Mononuclear cell (primary cell): ENCODE results near the gene UBE2Q1. TPM values are rescaled to one million over a fixed set of nuclear protein-coding genes. Genes with fewer than 3 reads are reported as not detected.

ENCODE experiments used
- H3K27me3 ChIP-seq: 2 replicates; pipeline ENCODE4 v1.6.0; 2011; ENCODE audit warnings: low read length, control low read depth; ENCODE audit not compliant: insufficient read depth
- H3K4me1 ChIP-seq: 2 replicates; pipeline ENCODE4 v1.5.1; 2011; ENCODE audit warnings: mild to moderate bottlenecking, low read length, control low read depth; ENCODE audit not compliant: insufficient read depth
- H3K4me3 ChIP-seq: 2 replicates; pipeline ENCODE4 v1.5.1; 2011; ENCODE audit warnings: mild to moderate bottlenecking, low read length, moderate library complexity
- H3K9me3 ChIP-seq: 2 replicates; pipeline ENCODE4 v1.5.1; 2011; ENCODE audit warnings: low read depth, mild to moderate bottlenecking, control low read depth, low read length
- total RNA-seq: library from RNA; depleted of rRNA; stranded (reverse); fragments of >200 nt; gene quantifications from one replicate; pipeline ENCODE4 v1.2.3, GENCODE V29; 2012

The UBE2Q1 gene
- total RNA-seq, 1 donor, result 30.7 TPM

DNA sequence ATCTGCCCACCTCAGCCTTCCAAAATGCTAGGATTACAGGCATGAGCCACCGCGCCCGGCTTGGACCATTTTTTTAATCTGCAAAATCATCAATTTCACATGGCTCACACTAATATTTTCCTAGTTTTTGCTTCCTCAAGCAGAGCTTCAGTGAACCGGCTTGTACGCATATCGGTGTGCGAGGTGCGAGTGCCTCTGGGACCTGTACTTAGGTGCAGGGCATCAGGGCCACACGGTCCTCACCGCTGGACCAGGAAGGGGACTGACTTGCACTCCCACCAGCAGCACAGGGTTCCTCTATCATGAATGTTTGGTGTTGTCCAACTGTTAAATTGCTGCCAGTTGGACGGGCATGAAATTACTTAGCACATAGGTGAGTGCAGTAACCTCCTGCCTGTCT is 40.8 kb downstream of the UBE2Q1 start:
- H3K4me3 ChIP-seq, result no peak overlapping the region
- H3K4me1 ChIP-seq, result no peaks in the 10 kb centered on the region
- no peaks in the 10 kb centered on the region for H3K9me3 ChIP-seq
- no peaks in the 10 kb centered on the region for H3K27me3 ChIP-seq

DNA sequence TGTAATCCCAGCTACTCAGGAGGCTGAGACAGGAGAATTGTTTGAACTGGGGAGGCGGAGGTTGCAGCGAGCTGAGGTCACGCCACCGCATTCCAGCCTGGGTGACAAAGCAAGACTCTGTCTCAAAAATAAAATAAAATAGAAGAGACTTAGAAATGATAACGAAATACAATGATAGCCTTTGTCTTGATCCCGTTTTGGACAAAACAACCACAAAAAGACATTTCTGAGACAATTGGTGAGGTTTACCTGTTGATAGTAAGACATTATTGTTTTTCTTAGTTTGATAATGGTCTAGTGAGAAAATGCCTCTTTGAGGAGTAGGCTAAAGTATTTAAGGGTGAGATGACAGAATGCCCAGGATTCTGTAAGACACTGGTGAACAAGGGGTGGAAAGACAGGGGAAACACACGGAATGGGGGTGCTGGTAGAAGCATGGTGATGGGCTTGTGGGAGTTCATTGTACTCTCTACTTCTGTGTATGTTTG is 44.4 kb downstream of the UBE2Q1 start:
- Histone ChIP-seq H3K27me3 (peaks cover 3% of the 10 kb centered on the region), H3K4me1 (no peaks in the 10 kb centered on the region), H3K4me3 (no peak overlapping the region), H3K9me3 (no peaks in the 10 kb centered on the region)

DNA sequence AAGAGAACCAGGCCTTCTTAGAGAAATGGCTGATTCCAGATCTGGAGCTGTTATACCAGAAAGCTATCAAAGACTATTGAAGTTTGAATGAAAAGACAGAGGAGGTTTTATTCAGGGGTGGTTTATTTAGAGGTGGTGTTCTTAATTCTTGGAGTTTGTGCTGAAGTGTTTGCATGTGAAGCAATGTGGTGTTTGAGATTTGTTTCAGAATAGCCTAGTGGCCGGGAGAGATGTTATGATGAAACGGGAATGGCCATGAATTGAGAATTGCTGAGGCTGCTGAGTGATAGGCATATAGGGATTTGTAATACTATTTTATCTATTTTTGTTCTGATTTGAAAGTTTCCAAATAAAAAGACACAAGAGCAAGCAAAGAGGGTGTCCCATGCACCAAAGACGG is 45.7 kb downstream of the UBE2Q1 start:
- Histone ChIP-seq H3K4me1 (no peaks in the 10 kb centered on the region), H3K27me3 (peaks cover 14% of the 10 kb centered on the region), H3K9me3 (no peaks in the 10 kb centered on the region), H3K4me3 (no peak overlapping the region)

DNA sequence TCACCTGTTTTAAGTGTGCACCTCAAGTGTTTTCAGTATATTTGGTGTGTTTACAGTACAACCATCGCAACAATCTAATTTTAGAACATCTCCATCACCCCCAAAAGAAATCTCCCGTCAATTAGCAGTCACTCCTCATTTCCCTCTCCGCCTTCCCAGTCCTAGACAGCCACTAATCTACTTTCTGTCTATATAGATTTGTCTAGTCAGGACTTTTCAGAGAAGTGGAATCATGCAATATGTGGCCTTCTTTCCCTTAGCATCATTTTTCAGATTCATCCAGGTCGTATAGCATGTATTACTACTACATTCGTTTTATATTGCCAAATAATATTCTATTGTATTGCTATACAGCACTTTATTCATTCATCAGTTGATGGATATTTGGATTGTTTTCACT is 54.6 kb downstream of the UBE2Q1 start:
- Histone ChIP-seq H3K4me3 (no peak overlapping the region), H3K9me3 (no peaks in the 10 kb centered on the region), H3K27me3 (peaks cover 78% of the 10 kb centered on the region), H3K4me1 (peaks cover 16% of the 10 kb centered on the region)

DNA sequence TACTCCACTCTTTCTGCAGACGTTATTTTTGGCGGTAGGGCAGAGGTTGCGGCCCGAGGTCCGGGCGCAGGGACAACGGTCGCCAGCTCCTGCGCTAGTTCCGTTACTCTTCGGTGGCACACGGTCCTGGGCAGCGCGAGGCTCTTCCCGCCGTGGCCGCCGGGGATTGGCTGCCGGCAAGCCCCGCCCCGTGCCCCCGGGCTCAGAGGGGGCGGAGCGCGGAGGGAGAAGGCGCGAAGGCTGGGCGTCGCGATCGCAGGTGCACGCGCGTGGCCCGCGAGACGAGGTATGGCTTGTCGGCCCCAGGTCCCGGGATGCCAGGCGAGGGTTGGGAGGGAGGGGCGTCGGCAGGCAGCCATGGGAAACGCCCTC is 55.7 kb downstream of the UBE2Q1 start:
- Histone ChIP-seq H3K4me3 (no peak overlapping the region), H3K9me3 (no peaks in the 10 kb centered on the region), H3K4me1 (peaks cover 16% of the 10 kb centered on the region), H3K27me3 (peaks cover 72% of the 10 kb centered on the region)

DNA sequence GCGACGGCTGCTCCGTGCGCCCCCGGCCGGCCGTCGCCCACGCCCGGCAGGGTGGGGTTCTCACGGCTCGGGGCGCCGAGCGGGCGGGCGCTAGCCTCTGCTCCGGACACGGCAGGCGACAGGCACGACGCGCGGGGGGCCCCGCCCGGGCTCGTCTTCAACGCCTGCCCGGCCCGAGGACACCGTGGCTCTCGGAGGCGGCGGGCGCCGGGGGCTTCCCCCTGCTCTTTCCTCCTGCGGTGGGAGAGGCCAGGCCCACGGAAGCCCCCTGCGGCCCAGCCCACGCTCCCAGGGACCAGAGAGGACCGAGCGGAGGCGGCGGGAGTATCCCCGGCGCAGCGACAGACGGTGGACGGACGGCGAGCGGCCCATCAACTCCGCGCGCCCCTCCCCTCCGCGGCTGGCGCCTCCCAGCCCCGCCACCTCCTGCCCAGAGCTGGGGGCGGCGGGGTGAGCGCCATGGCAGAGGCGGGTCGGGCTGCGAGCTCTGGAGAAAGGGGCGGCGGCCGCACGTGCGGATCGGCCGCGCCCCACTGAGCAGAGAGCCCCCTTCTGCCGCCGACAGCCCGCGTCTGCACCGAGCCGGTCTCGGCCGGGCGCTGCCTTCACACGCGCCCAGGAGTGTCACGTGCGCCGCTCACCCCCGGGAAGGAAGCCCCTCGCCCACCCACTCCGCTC is 56.3 kb downstream of the UBE2Q1 start, which contains the start of the genes SHE and TDRD10:
Gene SHE, minus strand, starts transcription at position 347 of the 678 bp plus-strand sequence. CDS start 386 bp downstream, outside the sequence.
Gene TDRD10, plus strand, starts transcription at position 154 of the 678 bp plus-strand sequence. CDS start 4,685 bp downstream, outside the sequence.
- Histone ChIP-seq H3K4me1 (peaks cover 17% of the 10 kb centered on the region), H3K27me3 (peaks cover 69% of the 10 kb centered on the region), H3K9me3 (no peaks in the 10 kb centered on the region), H3K4me3 (no peak within 1 kb of the TSS)

DNA sequence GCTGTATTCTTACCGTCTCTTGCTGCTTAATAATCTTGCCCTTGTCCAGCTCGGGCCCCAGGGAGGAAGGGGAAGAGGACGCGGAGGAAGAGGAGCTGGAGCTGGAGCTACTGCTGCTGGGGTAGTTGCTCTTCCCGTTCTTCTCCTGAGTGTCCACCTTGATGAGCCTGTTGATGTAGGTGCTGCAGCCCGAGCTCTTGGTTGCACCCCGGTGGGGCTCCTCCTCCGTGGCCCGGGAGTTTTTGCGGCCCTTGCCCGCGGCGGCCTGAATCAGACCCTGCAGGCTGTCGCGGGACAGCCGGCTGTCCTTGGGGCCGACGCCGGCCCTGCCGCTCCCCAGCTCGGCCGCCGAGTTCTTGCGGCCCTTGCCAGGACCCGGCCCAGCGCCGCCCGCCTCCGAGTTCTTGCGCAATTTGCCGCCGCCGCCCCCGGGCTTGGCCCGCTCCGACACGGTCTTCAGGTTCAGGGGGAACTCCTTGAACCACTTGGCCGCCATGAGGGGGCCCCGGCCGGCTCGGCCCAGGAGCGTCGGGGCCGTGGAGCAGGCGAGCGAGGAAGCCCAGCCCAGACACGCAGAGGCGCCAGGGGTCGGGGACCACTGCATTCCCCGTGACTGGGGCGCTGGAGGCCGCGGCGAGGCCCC is 56.9 kb downstream of the UBE2Q1 start:
- Histone ChIP-seq H3K27me3 (peaks cover 69% of the 10 kb centered on the region), H3K4me3 (no peak overlapping the region), H3K9me3 (no peaks in the 10 kb centered on the region)

DNA sequence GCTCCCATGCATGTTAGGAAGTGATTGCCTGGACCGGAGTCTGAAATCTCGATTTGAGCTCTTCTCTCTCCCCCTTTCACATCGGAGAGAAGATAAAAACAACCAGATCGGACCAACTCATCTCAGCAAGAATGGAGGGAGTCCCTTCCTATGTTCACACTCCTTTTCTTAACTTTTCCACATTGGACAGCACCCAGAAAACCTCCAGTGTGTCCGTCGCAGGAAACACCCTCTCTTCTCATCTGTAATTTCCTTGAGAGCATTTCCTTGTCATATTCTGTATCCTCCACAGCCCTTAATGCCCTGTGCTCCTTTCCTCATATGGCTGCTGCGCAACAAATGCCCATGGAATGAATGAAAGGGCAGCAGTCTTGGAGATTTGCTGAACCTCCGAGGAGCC is 57.9 kb downstream of the UBE2Q1 start:
- Histone ChIP-seq H3K4me3 (no peak overlapping the region), H3K9me3 (no peaks in the 10 kb centered on the region), H3K27me3 (peaks cover 63% of the 10 kb centered on the region), H3K4me1 (peaks cover 31% of the 10 kb centered on the region)

More for the DNA sequence above, 56.9 kb downstream of the UBE2Q1 start:
- H3K4me1 ChIP-seq, result peaks cover 23% of the 10 kb centered on the region

DNA sequence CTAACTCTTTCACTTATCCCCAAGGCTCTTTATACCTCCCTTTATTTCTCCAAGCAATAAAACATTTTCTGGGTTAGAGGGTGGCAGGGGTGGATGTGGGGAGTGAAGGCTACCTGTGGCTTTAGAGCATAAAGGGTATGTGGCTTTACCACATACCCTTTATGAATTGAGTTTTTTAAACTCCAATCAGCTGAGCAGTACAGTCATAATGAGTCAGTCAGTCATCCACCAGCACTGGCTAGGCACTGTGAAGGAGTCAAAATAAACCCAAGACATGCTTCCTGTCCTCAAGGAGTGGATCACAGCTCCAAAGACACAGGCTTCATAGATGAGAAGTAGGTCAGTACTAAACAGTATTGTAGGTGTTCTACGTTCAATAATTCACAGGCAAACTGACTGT is 59.0 kb downstream of the UBE2Q1 start:
- no peaks in the 10 kb centered on the region for H3K9me3 ChIP-seq
- peaks cover 35% of the 10 kb centered on the region for H3K4me1 ChIP-seq
- H3K4me3 ChIP-seq, result no peak overlapping the region
- peaks cover 54% of the 10 kb centered on the region for H3K27me3 ChIP-seq

Other genes starting within 250 kb of the UBE2Q1 start
- gene AQP10, start 237.6 kb downstream of the UBE2Q1 start, total RNA-seq, result 4.1 TPM
- gene ATP8B2, start 233.1 kb downstream of the UBE2Q1 start, total RNA-seq, result 59.8 TPM
- 29.2 TPM for gene IL6R, start 153.3 kb downstream of the UBE2Q1 start, total RNA-seq
- gene TDRD10, start 56.4 kb downstream of the UBE2Q1 start, total RNA-seq, result not detected
- gene SHE, start 56.2 kb downstream of the UBE2Q1 start, total RNA-seq, result 0.10 TPM
- gene CHRNB2, start 9.1 kb upstream of the UBE2Q1 start, total RNA-seq, result not detected
- 169 TPM for gene ADAR, start 49.5 kb upstream of the UBE2Q1 start, total RNA-seq